ENCODE data around the gene CETN1.

CETN1 gene

DNA sequence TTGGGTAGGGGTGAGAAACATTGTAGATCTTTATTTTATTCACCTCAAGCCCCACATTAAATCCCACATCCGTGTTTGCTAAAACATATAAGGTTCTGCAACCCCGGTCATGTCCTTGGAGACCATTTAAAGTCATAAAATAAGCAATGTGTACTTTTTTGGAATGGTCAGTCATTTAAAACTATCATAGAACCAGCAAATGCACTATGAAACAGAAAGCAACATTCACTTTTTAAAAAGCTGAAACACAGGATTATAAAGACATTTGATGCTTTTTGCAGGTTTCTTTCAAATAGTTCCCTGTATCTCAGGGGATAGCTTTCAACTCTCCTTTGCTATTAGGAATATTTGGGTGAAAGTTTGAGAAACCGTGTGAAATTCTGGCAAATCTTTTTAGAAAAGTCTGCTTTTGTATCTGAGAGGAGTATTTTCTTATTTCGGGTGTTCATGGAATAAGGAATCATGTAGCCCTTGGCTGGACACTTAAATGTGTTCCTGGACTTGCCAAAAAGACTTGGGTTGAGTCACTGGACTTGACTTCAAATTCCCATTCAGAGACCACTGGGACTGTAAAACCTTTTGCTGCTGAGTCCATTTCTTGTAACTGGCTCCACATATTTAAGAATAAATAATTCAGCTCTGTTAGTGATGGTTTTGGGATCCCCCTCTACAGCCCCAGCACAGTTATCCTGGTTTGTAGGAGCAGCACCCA lies 5.9 kb upstream of the CETN1 start:
- no peak for DNase-seq (ENCODE audit: low read depth in 1 of 2, low spot score in 1 of 2)
- no peak for TF ChIP-seq GABPA (IDR thresholded peaks at IDR 0.05; ENCODE audit: low read depth)
- no peak for TF ChIP-seq POLR2AphosphoS5 (IDR thresholded peaks at IDR 0.05; ENCODE audit: low read depth)
- no peak for TF ChIP-seq CTCF (IDR thresholded peaks at IDR 0.05; ENCODE audit: insufficient read depth, low read length)
- no peak for TF ChIP-seq SPI1 (IDR thresholded peaks at IDR 0.05; ENCODE audit: borderline replicate concordance, low read depth)
- TF ChIP-seq, protein P1, sequence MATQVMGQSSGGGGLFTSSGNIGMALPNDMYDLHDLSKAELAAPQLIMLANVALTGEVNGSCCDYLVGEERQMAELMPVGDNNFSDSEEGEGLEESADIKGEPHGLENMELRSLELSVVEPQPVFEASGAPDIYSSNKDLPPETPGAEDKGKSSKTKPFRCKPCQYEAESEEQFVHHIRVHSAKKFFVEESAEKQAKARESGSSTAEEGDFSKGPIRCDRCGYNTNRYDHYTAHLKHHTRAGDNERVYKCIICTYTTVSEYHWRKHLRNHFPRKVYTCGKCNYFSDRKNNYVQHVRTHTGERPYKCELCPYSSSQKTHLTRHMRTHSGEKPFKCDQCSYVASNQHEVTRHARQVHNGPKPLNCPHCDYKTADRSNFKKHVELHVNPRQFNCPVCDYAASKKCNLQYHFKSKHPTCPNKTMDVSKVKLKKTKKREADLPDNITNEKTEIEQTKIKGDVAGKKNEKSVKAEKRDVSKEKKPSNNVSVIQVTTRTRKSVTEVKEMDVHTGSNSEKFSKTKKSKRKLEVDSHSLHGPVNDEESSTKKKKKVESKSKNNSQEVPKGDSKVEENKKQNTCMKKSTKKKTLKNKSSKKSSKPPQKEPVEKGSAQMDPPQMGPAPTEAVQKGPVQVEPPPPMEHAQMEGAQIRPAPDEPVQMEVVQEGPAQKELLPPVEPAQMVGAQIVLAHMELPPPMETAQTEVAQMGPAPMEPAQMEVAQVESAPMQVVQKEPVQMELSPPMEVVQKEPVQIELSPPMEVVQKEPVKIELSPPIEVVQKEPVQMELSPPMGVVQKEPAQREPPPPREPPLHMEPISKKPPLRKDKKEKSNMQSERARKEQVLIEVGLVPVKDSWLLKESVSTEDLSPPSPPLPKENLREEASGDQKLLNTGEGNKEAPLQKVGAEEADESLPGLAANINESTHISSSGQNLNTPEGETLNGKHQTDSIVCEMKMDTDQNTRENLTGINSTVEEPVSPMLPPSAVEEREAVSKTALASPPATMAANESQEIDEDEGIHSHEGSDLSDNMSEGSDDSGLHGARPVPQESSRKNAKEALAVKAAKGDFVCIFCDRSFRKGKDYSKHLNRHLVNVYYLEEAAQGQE (IDR thresholded peaks at IDR 0.05; ENCODE audit: insufficient replicate concordance, low read depth): no peak
- no peak overlapping the region for H3K27ac ChIP-seq (replicated peaks)

GRCh38 chr18:574865-575645 lies 5.1 kb upstream of the CETN1 start:
- no peak overlapping the region for H3K27ac ChIP-seq (replicated peaks)
- no peak overlapping the region for H3K4me3 ChIP-seq (replicated peaks; ENCODE audit: insufficient read depth, low read length)
- H3K27me3 ChIP-seq (ENCODE audit: insufficient read depth, poor library complexity, severe bottlenecking): peaks cover 3% of the 10 kb centered on the region
- DNase-seq (ENCODE audit: low read depth in 1 of 2, low spot score in 1 of 2): no peak
- TF ChIP-seq, protein P1 (IDR thresholded peaks at IDR 0.05; ENCODE audit: insufficient replicate concordance, low read depth): no peak
- TF ChIP-seq CTCF (IDR thresholded peaks at IDR 0.05; ENCODE audit: insufficient read depth, low read length) (no peak), SPI1 (IDR thresholded peaks at IDR 0.05; ENCODE audit: borderline replicate concordance, low read depth) (no peak), POLR2AphosphoS5 (IDR thresholded peaks at IDR 0.05; ENCODE audit: low read depth) (no peak), GABPA (IDR thresholded peaks at IDR 0.05; ENCODE audit: low read depth) (no peak)

More for the DNA sequence above, 5.9 kb upstream of the CETN1 start:
- Histone ChIP-seq H3K4me3 (replicated peaks; ENCODE audit: insufficient read depth, low read length) (no peak overlapping the region), H3K27me3 (ENCODE audit: insufficient read depth, poor library complexity, severe bottlenecking) (peaks cover 3% of the 10 kb centered on the region)

DNA sequence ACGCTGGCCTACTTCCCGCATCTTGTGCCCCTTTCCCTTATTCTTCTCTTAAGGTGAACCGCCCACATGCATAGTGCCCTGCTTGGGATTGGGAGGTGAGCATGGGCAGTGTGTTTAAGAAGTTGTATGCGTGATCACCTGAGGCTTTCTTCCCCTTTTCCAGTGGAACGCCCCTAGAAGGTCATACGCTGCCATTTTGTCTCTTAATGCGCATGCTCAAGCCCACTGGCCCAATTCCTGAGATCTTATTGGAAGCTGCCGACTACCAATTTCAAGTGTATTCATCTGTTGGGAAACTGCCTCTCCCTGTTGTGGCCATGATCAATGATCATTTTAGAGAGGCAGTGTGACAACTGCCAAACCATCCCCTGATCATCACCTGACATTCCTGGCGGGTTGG lies 3.3 kb upstream of the CETN1 start:
- TF ChIP-seq GABPA (IDR thresholded peaks at IDR 0.05; ENCODE audit: low read depth) (no peak), CTCF (IDR thresholded peaks at IDR 0.05; ENCODE audit: insufficient read depth, low read length) (no peak), SPI1 (IDR thresholded peaks at IDR 0.05; ENCODE audit: borderline replicate concordance, low read depth) (no peak)
- TF ChIP-seq, protein P1 (IDR thresholded peaks at IDR 0.05; ENCODE audit: insufficient replicate concordance, low read depth): no peak
- Histone ChIP-seq H3K27ac (replicated peaks) (no peak overlapping the region), H3K4me3 (replicated peaks; ENCODE audit: insufficient read depth, low read length) (no peak overlapping the region), H3K27me3 (ENCODE audit: insufficient read depth, poor library complexity, severe bottlenecking) (peaks cover 3% of the 10 kb centered on the region)
- DNase-seq (ENCODE audit: low read depth in 1 of 2, low spot score in 1 of 2): no peak
